H9 (cell line): ENCODE data around the gene CLEC16A. TPM values are rescaled to one million over a fixed set of nuclear protein-coding genes. Genes with fewer than 3 reads are reported as not detected.
A peak's percentile ranks its signal among the peaks of the same experiment; 100 is the strongest.

Source experiments
- DNase-seq: peaks from one replicate; pipeline ENCODE4 v3.0.0-alpha.2; 2017
- H2AFZ ChIP-seq: one replicate; pipeline ENCODE4 v1.6.1; 2013; ENCODE audit warnings: mild to moderate bottlenecking, low read length, control low read depth, moderate library complexity
- H2AK5ac ChIP-seq: 2 replicates; pipeline ENCODE4 v1.6.1; 2013; ENCODE audit warnings: low read length, control low read depth, mixed read lengths; ENCODE audit not compliant: insufficient read length
- H2BK120ac ChIP-seq: one replicate; pipeline ENCODE4 v1.6.1; 2013; ENCODE audit warnings: low read depth, mild to moderate bottlenecking, low read length, control low read depth, inconsistent platforms; ENCODE audit not compliant: poor library complexity, severe bottlenecking
- H2BK12ac ChIP-seq: 2 replicates; pipeline ENCODE4 v1.6.1; 2013; ENCODE audit warnings: low read length, control low read depth, mixed read lengths, low read depth; ENCODE audit not compliant: insufficient read length
- H2BK15ac ChIP-seq: 2 replicates; pipeline ENCODE4 v1.6.1; 2013; ENCODE audit warnings: low read depth, low read length, control low read depth
- H2BK20ac ChIP-seq: one replicate; pipeline ENCODE4 v1.6.1; 2013; ENCODE audit warnings: low read depth, mild to moderate bottlenecking, low read length, control low read depth, inconsistent platforms; ENCODE audit not compliant: poor library complexity, severe bottlenecking
- H2BK5ac ChIP-seq: 2 replicates; pipeline ENCODE4 v1.6.1; 2013; ENCODE audit warnings: low read length, control low read depth, mixed read lengths; ENCODE audit not compliant: insufficient read length
- H3K14ac ChIP-seq: 2 replicates; pipeline ENCODE4 v1.6.1; 2013; ENCODE audit warnings: low read length, control low read depth; ENCODE audit not compliant: insufficient read depth
- H3K18ac ChIP-seq: 2 replicates; pipeline ENCODE4 v1.6.1; 2013; ENCODE audit warnings: low read depth, mild to moderate bottlenecking, mixed read lengths, low read length, control low read depth; ENCODE audit not compliant: insufficient read length
- H3K23ac ChIP-seq: 2 replicates; pipeline ENCODE4 v1.6.1; 2013; ENCODE audit warnings: low read length, control low read depth, mixed read lengths, low read depth; ENCODE audit not compliant: insufficient read length
- H3K23me2 ChIP-seq: 2 replicates; pipeline ENCODE4 v1.6.1; 2013; ENCODE audit warnings: low read depth, mild to moderate bottlenecking, mixed read lengths, low read length, control low read depth; ENCODE audit not compliant: insufficient read length, poor library complexity, severe bottlenecking
- H3K27ac ChIP-seq: 2 replicates; pipeline ENCODE4 v1.5.1; 2013; ENCODE audit warnings: low read length, control low read depth, mixed read lengths, low read depth; ENCODE audit not compliant: insufficient read length
- H3K27me3 ChIP-seq: 2 replicates; pipeline ENCODE4 v1.6.1; 2013; ENCODE audit warnings: low read length, control low read depth, inconsistent platforms; ENCODE audit not compliant: insufficient read depth
- H3K4ac ChIP-seq: 2 replicates; pipeline ENCODE4 v1.6.1; 2013; ENCODE audit warnings: low read depth, mild to moderate bottlenecking, control low read depth, inconsistent platforms, low read length, moderate library complexity
- H3K4me1 ChIP-seq: 2 replicates; pipeline ENCODE4 v1.6.1; 2013; ENCODE audit warnings: low read length, control low read depth, inconsistent platforms; ENCODE audit not compliant: insufficient read depth
- H3K4me2 ChIP-seq: 2 replicates; pipeline ENCODE4 v1.6.1; 2013; ENCODE audit warnings: low read length, control low read depth, mixed read lengths; ENCODE audit not compliant: insufficient read length, insufficient read depth
- H3K56ac ChIP-seq: 2 replicates; pipeline ENCODE4 v1.6.1; 2013; ENCODE audit warnings: low read depth, mild to moderate bottlenecking, mixed read lengths, low read length, control low read depth; ENCODE audit not compliant: insufficient read length
- H3K79me1 ChIP-seq: 2 replicates; pipeline ENCODE4 v1.6.1; 2013; ENCODE audit warnings: low read depth, mild to moderate bottlenecking, moderate library complexity, low read length, control low read depth, inconsistent platforms; ENCODE audit not compliant: insufficient read depth, poor library complexity, severe bottlenecking
- H3K79me2 ChIP-seq: 2 replicates; pipeline ENCODE4 v1.6.1; 2013; ENCODE audit warnings: low read length, control low read depth, inconsistent platforms; ENCODE audit not compliant: insufficient read depth
- H3K9ac ChIP-seq: 2 replicates; pipeline ENCODE4 v1.6.1; 2013; ENCODE audit warnings: low read length, control low read depth, mixed read lengths; ENCODE audit not compliant: insufficient read length; ENCODE audit errors: extremely low read depth
- H3K9me3 ChIP-seq: one replicate; pipeline ENCODE4 v1.6.1; 2013; ENCODE audit warnings: low read depth, low read length, inconsistent platforms; ENCODE audit not compliant: control insufficient read depth
- H3T11ph ChIP-seq: one replicate; pipeline ENCODE4 v1.6.1; 2013; ENCODE audit warnings: mild to moderate bottlenecking, low read length, control low read depth, inconsistent platforms
- H4K20me1 ChIP-seq: one replicate; pipeline ENCODE4 v1.6.1; 2013; ENCODE audit not compliant: control insufficient read depth, insufficient read length, insufficient read depth
- H4K5ac ChIP-seq: 2 replicates; pipeline ENCODE4 v1.6.1; 2013; ENCODE audit warnings: low read depth, mild to moderate bottlenecking, mixed read lengths, low read length, control low read depth; ENCODE audit not compliant: insufficient read length
- H4K8ac ChIP-seq: replicated peaks from 2 replicates; pipeline ENCODE4 v1.6.1; 2013; ENCODE audit warnings: low read length, control low read depth, mixed read lengths, low read depth; ENCODE audit not compliant: insufficient read length
- H4K91ac ChIP-seq: 2 replicates; pipeline ENCODE4 v1.6.1; 2013; ENCODE audit warnings: low read depth, mild to moderate bottlenecking, moderate library complexity, mixed read lengths, low read length, control low read depth; ENCODE audit not compliant: insufficient read length
- H3K27ac Mint-ChIP-seq, 3 experiments: 2 replicates in 2 of 3; 3 replicates in 1 of 3; pipeline ENCODE4 v1.8.0; 2020 to 2021; ENCODE audit warnings: mixed read lengths in 3 of 3, mild to moderate bottlenecking in 1 of 3, moderate library complexity in 1 of 3
- H3K27me3 Mint-ChIP-seq: 2 replicates; pipeline ENCODE4 v1.8.0; 2021; ENCODE audit warnings: low read depth, mild to moderate bottlenecking, moderate library complexity, mixed read lengths
- H3K36me3 Mint-ChIP-seq, 3 experiments: 2 replicates in 2 of 3; 3 replicates in 1 of 3; pipeline ENCODE4 v1.8.0; 2020 to 2021; ENCODE audit warnings: low read depth in 3 of 3, mixed read lengths in 3 of 3; ENCODE audit not compliant: insufficient read depth in 1 of 3
- H3K4me1 Mint-ChIP-seq, 2 experiments: 2 replicates each; pipeline ENCODE4 v1.8.0; 2020; ENCODE audit warnings: mixed read lengths in 2 of 2
- H3K4me3 Mint-ChIP-seq, 2 experiments: 2 replicates in 1 of 2; 3 replicates in 1 of 2; pipeline ENCODE4 v1.8.0; 2020 to 2021; ENCODE audit warnings: mild to moderate bottlenecking in 2 of 2, mixed read lengths in 2 of 2, moderate library complexity in 1 of 2
- H3K9me3 Mint-ChIP-seq, 2 experiments: 2 replicates in 1 of 2; 3 replicates in 1 of 2; pipeline ENCODE4 v1.8.0; 2020; ENCODE audit warnings: mild to moderate bottlenecking in 2 of 2, mixed read lengths in 2 of 2, moderate library complexity in 1 of 2
- CTCF ChIP-seq: fragments of 200-600 bp; sonication (generic); conservative IDR thresholded peaks from 3 replicates; pipeline ENCODE4 v1.8.0; 2021; ENCODE audit warnings: antibody characterized with exemption, mild to moderate bottlenecking
- WGBS: extraction: QIAGEN DNeasy Blood & Tissue Kit; methylation state at CpG from one replicate; pipeline ENCODE4 v1.1.7; 2013; ENCODE audit warnings: missing lambda C conversion rate, low lambda C conversion rate, mixed read lengths; ENCODE audit not compliant: insufficient read length; ENCODE audit errors: extremely low coverage; 5-methylcytosine and 5-hydroxymethylcytosine counted together
- total RNA-seq: library from RNA; stranded (reverse); gene quantifications from 2 replicates; pipeline ENCODE4 v1.2.1, GENCODE V29; 2021

Gene CLEC16A
- total RNA-seq, 1 experiment from 2014 or later, result 15.2 TPM

- no peak overlapping the region for H2BK5ac ChIP-seq
- WGBS, result no CpG with 5 or more reads among the region's 7 CpGs
These were observed 136.8 kb downstream of the CLEC16A start for GRCh38 chr16:11080999-11081630.

More at GRCh38 chr16:11080999-11081630, 136.8 kb downstream of the CLEC16A start:
- no peak overlapping the region for H3K4me2 ChIP-seq
- no peak overlapping the region for H2BK12ac ChIP-seq
- H3K4ac ChIP-seq, result no peak overlapping the region
- H3K27ac ChIP-seq, result no peak overlapping the region
- no peak overlapping the region for H4K5ac ChIP-seq
- H3K27me3 ChIP-seq, result no peaks in the 10 kb centered on the region
- H3K4me1 Mint-ChIP-seq, result peaks cover 7 to 12% of the 10 kb centered on the region in 2 experiments; a peak in 2 of 4 replicates
- no peak overlapping the region for H3K9ac ChIP-seq
- H3T11ph ChIP-seq, result no peak overlapping the region
- TF ChIP-seq CTCF, result no peak
- no peaks in the 10 kb centered on the region for H3K23me2 ChIP-seq
- H3K23ac ChIP-seq, result no peak overlapping the region
- no peaks in the 10 kb centered on the region for H3K79me1 ChIP-seq
- H2BK120ac ChIP-seq, result no peak overlapping the region
- H4K20me1 ChIP-seq, result no peaks in the 10 kb centered on the region
- no peaks in the 10 kb centered on the region; the same call in 1 of the 2 replicates for H3K4me1 ChIP-seq
- H3K14ac ChIP-seq, result no peak overlapping the region
- H2BK15ac ChIP-seq, result no peak overlapping the region
- peak overlapping the region in 2 of 3 experiments; percentile 69 to 72; a peak in 2 of 7 replicates for H3K27ac Mint-ChIP-seq
- no peaks in the 10 kb centered on the region for H3K9me3 ChIP-seq
- H2AFZ ChIP-seq, result no peak overlapping the region
- H3K9me3 Mint-ChIP-seq, result no peaks in the 10 kb centered on the region
- H3K56ac ChIP-seq, result no peak overlapping the region
- H4K8ac ChIP-seq, result no peak overlapping the region
- no peak overlapping the region for H2AK5ac ChIP-seq
- H4K91ac ChIP-seq, result no peak overlapping the region
- H3K27me3 Mint-ChIP-seq, result no peaks in the 10 kb centered on the region
- no peaks in the 10 kb centered on the region for H3K79me2 ChIP-seq
- H2BK20ac ChIP-seq, result no peak overlapping the region
- H3K18ac ChIP-seq, result no peak overlapping the region
- DNase-seq, result no peak
- H3K4me3 Mint-ChIP-seq, result no peak overlapping the region
- H3K36me3 Mint-ChIP-seq, result no peaks in the 10 kb centered on the region; a peak in 1 of 7 replicates
